Measurements from ENCODE around the gene TLN1. TPM values are rescaled to one million over a fixed set of nuclear protein-coding genes. Genes with fewer than 3 reads are reported as not detected.

The TLN1 gene
- total RNA-seq, 1 experiment from 2014 or later: 173 TPM

- intact Hi-C loops (cut with micrococcal nuclease; ENCODE audit: unreplicated experiment): no loop called here
- ChIA-PET CTCF (no interaction called here), POLR2A (ENCODE audit: low non-redundant PET) (no interaction called here)
- no peaks in the 10 kb centered on the region for H3K27me3 ChIP-seq (replicated peaks; ENCODE audit: insufficient read depth, low read depth, low read length, poor library complexity)
- TF ChIP-seq EZH2 (IDR thresholded peaks at IDR 0.05; ENCODE audit: borderline replicate concordance, low read depth, low read length, poor library complexity, severe bottlenecking): no peak
- no peak for TF ChIP-seq CTCF (conservative IDR thresholded peaks at IDR 0.05; ENCODE audit: low read depth, low read length)
- peaks cover 5% of the 10 kb centered on the region for H3K36me3 ChIP-seq (ENCODE audit: insufficient read depth, low read length, poor library complexity, severe bottlenecking)
- BruUV-seq (replicated peaks): no TSS peak
- no peak for DNase-seq (ENCODE audit: low spot score)
- H3K9me3 ChIP-seq (ENCODE audit: low read depth, low read length, poor library complexity, severe bottlenecking): no peaks in the 10 kb centered on the region
- no peak overlapping the region for H3K27ac ChIP-seq (ENCODE audit: low read depth, low read length, poor library complexity, severe bottlenecking)
- no peaks in the 10 kb centered on the region for H3K4me1 ChIP-seq (ENCODE audit: insufficient read depth, low read length, poor library complexity, severe bottlenecking)
- H3K4me3 ChIP-seq (ENCODE audit: low read depth, low read length, poor library complexity, severe bottlenecking): no peak overlapping the region
Observed at GRCh38 chr9:35680331-35681105, 51.5 kb downstream of the TLN1 start.

GRCh38 chr9:35679766-35680330, 52.1 kb downstream of the TLN1 start:
- H3K27me3 ChIP-seq (replicated peaks; ENCODE audit: insufficient read depth, low read depth, low read length, poor library complexity): no peaks in the 10 kb centered on the region
- BruUV-seq (replicated peaks): no TSS peak
- H3K4me1 ChIP-seq (ENCODE audit: insufficient read depth, low read length, poor library complexity, severe bottlenecking): no peaks in the 10 kb centered on the region
- ChIA-PET CTCF (no interaction called here), POLR2A (ENCODE audit: low non-redundant PET) (no interaction called here)
- no peaks in the 10 kb centered on the region for H3K9me3 ChIP-seq (ENCODE audit: low read depth, low read length, poor library complexity, severe bottlenecking)
- no peak overlapping the region for H3K4me3 ChIP-seq (ENCODE audit: low read depth, low read length, poor library complexity, severe bottlenecking)
- TF ChIP-seq CTCF (conservative IDR thresholded peaks at IDR 0.05; ENCODE audit: low read depth, low read length) (no peak), EZH2 (IDR thresholded peaks at IDR 0.05; ENCODE audit: borderline replicate concordance, low read depth, low read length, poor library complexity, severe bottlenecking) (no peak)
- DNase-seq (ENCODE audit: low spot score): no peak
- intact Hi-C loops (cut with micrococcal nuclease; ENCODE audit: unreplicated experiment): no loop called here
- H3K36me3 ChIP-seq (ENCODE audit: insufficient read depth, low read length, poor library complexity, severe bottlenecking): peaks cover 5% of the 10 kb centered on the region
- H3K27ac ChIP-seq (ENCODE audit: low read depth, low read length, poor library complexity, severe bottlenecking): no peak overlapping the region

- no peak for TF ChIP-seq CTCF (conservative IDR thresholded peaks at IDR 0.05; ENCODE audit: low read depth, low read length)
- TF ChIP-seq EZH2 (IDR thresholded peaks at IDR 0.05; ENCODE audit: borderline replicate concordance, low read depth, low read length, poor library complexity, severe bottlenecking): no peak
- Histone ChIP-seq H3K4me3 (ENCODE audit: low read depth, low read length, poor library complexity, severe bottlenecking) (no peak overlapping the region), H3K4me1 (ENCODE audit: insufficient read depth, low read length, poor library complexity, severe bottlenecking) (no peaks in the 10 kb centered on the region), H3K27ac (ENCODE audit: low read depth, low read length, poor library complexity, severe bottlenecking) (no peak overlapping the region), H3K27me3 (replicated peaks; ENCODE audit: insufficient read depth, low read depth, low read length, poor library complexity) (no peaks in the 10 kb centered on the region), H3K9me3 (ENCODE audit: low read depth, low read length, poor library complexity, severe bottlenecking) (no peaks in the 10 kb centered on the region), H3K36me3 (ENCODE audit: insufficient read depth, low read length, poor library complexity, severe bottlenecking) (no peaks in the 10 kb centered on the region)
- BruUV-seq (replicated peaks): no TSS peak
- CTCF ChIA-PET: no interaction called here
- intact Hi-C loops (cut with micrococcal nuclease; ENCODE audit: unreplicated experiment): no loop called here
- POLR2A ChIA-PET (ENCODE audit: low non-redundant PET): no interaction called here
- DNase-seq (ENCODE audit: low spot score): no peak
Observed at GRCh38 chr9:35679091-35679490, 52.9 kb downstream of the TLN1 start.

Measured in A673 (cell line).